AG04450 (cell line): ENCODE data around the gene PARD3. TPM values are rescaled to one million over a fixed set of nuclear protein-coding genes. Genes with fewer than 3 reads are reported as not detected.

Experiments
- CTCF ChIA-PET: fragments of 300-600, 350-600 bp; formaldehyde crosslinking; extraction: SDS; loops from one replicate; lab custom pipeline; 2022; ENCODE audit warnings: antibody characterized with exemption, inconsistent platforms; lab: Charles Lee
- POLR2A ChIA-PET: fragments of 350-600 bp; formaldehyde crosslinking; extraction: SDS; loops from one replicate; lab custom pipeline; 2021; ENCODE audit warnings: antibody characterized with exemption, inconsistent platforms; lab: Yijun Ruan, JAX
- DNase-seq: peaks from one replicate; pipeline ENCODE4 v3.0.0-alpha.2; 2011; ENCODE audit warnings: low read depth, low spot score
- H3K27ac ChIP-seq: one replicate; pipeline ENCODE4 v1.5.1; 2012; ENCODE audit warnings: low read depth, low read length, control low read depth
- H3K27me3 ChIP-seq: one replicate; pipeline ENCODE4 v1.6.0; 2012; ENCODE audit warnings: low read length; ENCODE audit not compliant: control insufficient read depth, insufficient read depth
- H3K4me3 ChIP-seq: 2 replicates; pipeline ENCODE4 v1.5.1; 2011; ENCODE audit warnings: mild to moderate bottlenecking, low read depth, low read length, control low read depth
- H3K9me3 ChIP-seq: 2 replicates; pipeline ENCODE4 v1.5.1; 2012; ENCODE audit warnings: low read length; ENCODE audit not compliant: control insufficient read depth, insufficient read depth
- CTCF ChIP-seq: IDR thresholded peaks from 2 replicates; pipeline ENCODE4 v1.5.1; 2011; ENCODE audit warnings: low read depth, low read length, control low read depth, inconsistent platforms
- polyA plus RNA-seq: library from polyadenylated mRNA; depleted of rRNA; stranded (reverse); fragments of >200 nt; gene quantifications from 2 replicates; pipeline ENCODE4 v1.2.3, GENCODE V29; 2011

Gene PARD3
- polyA plus RNA-seq, 1 experiment, result 43.1 TPM

GRCh38 chr10:34859170-34859569 is 44.1 kb upstream of the PARD3 start:
- CTCF ChIA-PET, result no interaction called here
- TF ChIP-seq CTCF, result no peak
- H3K9me3 ChIP-seq, result no peaks in the 10 kb centered on the region

GRCh38 chr10:34858003-34858402 is 42.9 kb upstream of the PARD3 start:
- H3K27me3 ChIP-seq, result peaks cover 11% of the 10 kb centered on the region
- no peak for TF ChIP-seq CTCF
- H3K27ac ChIP-seq, result no peak overlapping the region
- no peak overlapping the region for H3K4me3 ChIP-seq
- no peak for DNase-seq
- H3K9me3 ChIP-seq, result no peaks in the 10 kb centered on the region
- ChIA-PET POLR2A (interaction anchor here (0.6 kb wide), 1 partner anchor 52 kb away, joined by 11 read pairs; no protein-coding TSS in a partner anchor), CTCF (interaction anchor here (0.6 kb wide), 2 partner anchors 80 to 181 kb away, joined by 3 read pairs; no protein-coding TSS in a partner anchor)

More at GRCh38 chr10:34859170-34859569, 44.1 kb upstream of the PARD3 start:
- Histone ChIP-seq H3K27ac (no peak overlapping the region), H3K27me3 (peaks cover 16% of the 10 kb centered on the region), H3K4me3 (no peak overlapping the region)
- POLR2A ChIA-PET, result no interaction called here
- no peak for DNase-seq

DNA sequence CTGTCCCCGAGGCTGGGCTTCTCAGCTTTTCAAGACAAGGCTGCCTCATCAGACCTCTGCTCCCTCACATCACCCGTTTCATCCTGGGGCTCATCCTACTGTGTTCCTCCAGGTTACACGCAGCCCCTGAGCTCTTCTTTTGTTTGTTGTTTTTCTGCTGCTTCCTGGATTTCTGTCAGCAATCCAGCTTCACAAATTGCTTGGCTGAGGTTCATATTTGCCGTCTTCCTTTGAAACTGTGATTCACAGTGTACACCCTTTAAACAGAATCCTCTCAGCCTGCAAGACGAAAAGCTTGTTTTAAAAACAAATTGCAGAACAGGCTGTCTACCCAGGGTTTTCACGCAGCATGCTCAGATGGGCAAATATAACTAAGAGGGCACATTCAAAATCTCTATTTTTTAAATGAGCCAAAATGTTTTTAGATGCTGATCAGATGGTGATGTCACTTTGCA is 39.1 kb upstream of the PARD3 start:
- peak; percentile 18 for DNase-seq
- TF ChIP-seq CTCF, result no peak
- H3K27ac ChIP-seq, result no peak overlapping the region
- H3K9me3 ChIP-seq, result no peaks in the 10 kb centered on the region
- POLR2A ChIA-PET, result no interaction called here
- H3K4me3 ChIP-seq, result peak overlapping the region; percentile 31
- CTCF ChIA-PET, result interaction anchor here (0.6 to 1.4 kb wide), 4 partner anchors 120 to 1715 kb away, joined by 3 to 6 read pairs (median 4); no protein-coding TSS in a partner anchor
- peaks cover 13% of the 10 kb centered on the region for H3K27me3 ChIP-seq

- no peak overlapping the region for H3K27ac ChIP-seq
- H3K4me3 ChIP-seq, result no peak overlapping the region
- ChIA-PET CTCF (interaction anchor here (0.6 to 1.4 kb wide), 4 partner anchors 10 to 199 kb away, joined by 3 to 9 read pairs (median 6); no protein-coding TSS in a partner anchor), POLR2A (no interaction called here)
- peaks cover 13% of the 10 kb centered on the region for H3K27me3 ChIP-seq
- no peaks in the 10 kb centered on the region for H3K9me3 ChIP-seq
- no peak for TF ChIP-seq CTCF
- DNase-seq, result no peak
These were observed 38.3 kb upstream of the PARD3 start for GRCh38 chr10:34853357-34853756.

DNA sequence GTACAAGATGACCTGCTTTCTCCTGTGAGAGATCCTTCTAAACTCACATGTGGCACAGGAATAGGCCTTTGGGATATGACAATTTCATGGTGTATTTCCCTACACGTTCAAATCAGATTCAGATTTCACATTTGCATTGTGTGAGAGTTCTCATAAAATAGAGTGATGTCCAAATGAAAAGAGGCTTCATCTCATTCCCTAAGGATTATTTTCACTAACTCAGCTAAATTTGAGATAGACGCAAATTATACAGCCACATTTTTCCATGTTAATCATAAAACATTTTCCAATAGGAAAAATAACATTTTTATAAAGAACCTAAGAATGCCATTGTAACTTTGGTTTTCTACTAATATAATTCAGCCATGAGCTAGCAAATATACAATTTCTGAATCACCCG is 35.5 kb upstream of the PARD3 start:
- H3K4me3 ChIP-seq, result no peak overlapping the region
- POLR2A ChIA-PET, result no interaction called here
- CTCF ChIA-PET, result no interaction called here
- no peaks in the 10 kb centered on the region for H3K9me3 ChIP-seq
- no peak for DNase-seq
- no peak for TF ChIP-seq CTCF
- no peak overlapping the region for H3K27ac ChIP-seq
- peaks cover 5% of the 10 kb centered on the region for H3K27me3 ChIP-seq
